ENCODE results near the gene WAC.

The WAC gene

GRCh38 chr10:28533571-28534304 is 820 bp downstream of the WAC start:
- DNase-seq = no peak

GRCh38 chr10:28535846-28536245 is 2.9 kb downstream of the WAC start:
- no peak for DNase-seq

GRCh38 chr10:28538595-28538994 is 5.7 kb downstream of the WAC start:
- DNase-seq = no peak

GRCh38 chr10:28540145-28540544 is 7.2 kb downstream of the WAC start:
- DNase-seq = no peak

- DNase-seq = no peak
Observed at GRCh38 chr10:28541717-28542365, 8.9 kb downstream of the WAC start.

GRCh38 chr10:28542728-28543127 is 9.8 kb downstream of the WAC start:
- no peak for DNase-seq

GRCh38 chr10:28544058-28544457 is 11.1 kb downstream of the WAC start:
- DNase-seq = no peak

GRCh38 chr10:28545967-28546644 is 13.2 kb downstream of the WAC start:
- DNase-seq = no peak

- DNase-seq = no peak
Observed at GRCh38 chr10:28548781-28549498, 16.0 kb downstream of the WAC start.

GRCh38 chr10:28551086-28551485 is 18.2 kb downstream of the WAC start:
- no peak for DNase-seq

- DNase-seq = no peak
Observed at GRCh38 chr10:28552775-28553174, 19.9 kb downstream of the WAC start.

GRCh38 chr10:28554009-28554408 is 21.1 kb downstream of the WAC start:
- DNase-seq = no peak

- no peak for DNase-seq
Observed at GRCh38 chr10:28554952-28555351, 22.0 kb downstream of the WAC start.

GRCh38 chr10:28555358-28555757 is 22.4 kb downstream of the WAC start:
- no peak for DNase-seq

GRCh38 chr10:28556142-28556541 is 23.2 kb downstream of the WAC start:
- no peak for DNase-seq

- no peak for DNase-seq
Observed at GRCh38 chr10:28558186-28558585, 25.3 kb downstream of the WAC start.

- no peak for DNase-seq
Observed at GRCh38 chr10:28558923-28559508, 26.1 kb downstream of the WAC start.

- no peak for DNase-seq
Observed at GRCh38 chr10:28559618-28560017, 26.7 kb downstream of the WAC start.

- no peak for DNase-seq
Observed at GRCh38 chr10:28560617-28561016, 27.7 kb downstream of the WAC start.

GRCh38 chr10:28561531-28561930 is 28.6 kb downstream of the WAC start:
- DNase-seq = no peak

- DNase-seq = no peak
Observed at GRCh38 chr10:28564905-28565304, 32.0 kb downstream of the WAC start.

GRCh38 chr10:28566458-28567015 is 33.6 kb downstream of the WAC start:
- no peak for DNase-seq

Measured in NCI-H187 treated with DMSO at 0.1 percent for 48 hours (cell line).